ENCODE data around the gene LRP10.

Gene LRP10

GRCh38 chr14:22901799-22902198 lies 30.3 kb downstream of the LRP10 start:
- Histone ChIP-seq H3K18ac (ENCODE audit: low read depth in 1 of 2, low read length in 2 of 2) (no peak overlapping the region), H2BK5ac (ENCODE audit: low read depth, low read length, poor library complexity, severe bottlenecking) (no peak overlapping the region), H2AFZ (ENCODE audit: low read depth, low read length) (no peak overlapping the region), H3K14ac (ENCODE audit: low read length in 2 of 2) (no peak overlapping the region), H3K9me3 (ENCODE audit: control insufficient read depth, low read length) (no peaks in the 10 kb centered on the region), H3K27me3 (ENCODE audit: control insufficient read depth in 1 of 2, insufficient read depth in 1 of 2, low read length in 2 of 2) (no peaks in the 10 kb centered on the region), H4K8ac (ENCODE audit: low read length) (no peak overlapping the region), H3K4ac (ENCODE audit: low read depth in 1 of 2, low read length in 2 of 2) (no peak overlapping the region), H2BK12ac (ENCODE audit: low read length in 2 of 2) (no peak overlapping the region), H2BK15ac (ENCODE audit: low read depth, poor library complexity, severe bottlenecking) (no peak overlapping the region), H2BK120ac (ENCODE audit: low read depth, low read length) (no peak overlapping the region), H2AK5ac (ENCODE audit: low read length, severe bottlenecking) (no peak overlapping the region), H4K91ac (ENCODE audit: low read length) (no peak overlapping the region), H3K79me1 (replicated peaks; ENCODE audit: low read length, poor library complexity, severe bottlenecking) (peaks cover 8% of the 10 kb centered on the region), H3K9ac (ENCODE audit: low read length) (no peak overlapping the region), H3K23ac (ENCODE audit: low read length in 2 of 2) (no peak overlapping the region), H3K27ac (ENCODE audit: low read length, poor library complexity, severe bottlenecking) (no peak overlapping the region), H3K36me3 (ENCODE audit: control insufficient read depth in 1 of 2, insufficient read depth in 2 of 2, low read depth in 1 of 2, low read length in 2 of 2) (peaks cover 50 to 63% of the 10 kb centered on the region in 2 experiments), H3K4me2 (ENCODE audit: low read length, poor library complexity, severe bottlenecking) (no peak overlapping the region), H3K4me3 (ENCODE audit: insufficient read depth in 1 of 2, low read depth in 1 of 2, low read length in 2 of 2) (no peak overlapping the region), H3K4me1 (ENCODE audit: control insufficient read depth, insufficient read depth, low read depth, low read length) (no peaks in the 10 kb centered on the region)
- 96% methylated on average over 7 of the region's 7 CpGs for WGBS
- no peak for DNase-seq

- H3K14ac ChIP-seq (ENCODE audit: low read length in 2 of 2) = no peak overlapping the region
- no peak overlapping the region for H2BK120ac ChIP-seq (ENCODE audit: low read depth, low read length)
- no peaks in the 10 kb centered on the region for H3K4me1 ChIP-seq (ENCODE audit: control insufficient read depth, insufficient read depth, low read depth, low read length)
- H3K4me2 ChIP-seq (ENCODE audit: low read length, poor library complexity, severe bottlenecking) = no peak overlapping the region
- H2AFZ ChIP-seq (ENCODE audit: low read depth, low read length) = no peak overlapping the region
- 96% methylated on average over 2 of the region's 2 CpGs for WGBS
- peaks cover 13% of the 10 kb centered on the region for H3K79me1 ChIP-seq (replicated peaks; ENCODE audit: low read length, poor library complexity, severe bottlenecking)
- DNase-seq = no peak
- H3K23ac ChIP-seq (ENCODE audit: low read length in 2 of 2) = no peak overlapping the region
- H3K36me3 ChIP-seq (ENCODE audit: control insufficient read depth in 1 of 2, insufficient read depth in 2 of 2, low read depth in 1 of 2, low read length in 2 of 2) = peaks cover 62 to 81% of the 10 kb centered on the region in 2 experiments
- H4K91ac ChIP-seq (ENCODE audit: low read length) = no peak overlapping the region
- H3K9ac ChIP-seq (ENCODE audit: low read length) = no peak overlapping the region
- H2BK5ac ChIP-seq (ENCODE audit: low read depth, low read length, poor library complexity, severe bottlenecking) = no peak overlapping the region
- no peaks in the 10 kb centered on the region for H3K27me3 ChIP-seq (ENCODE audit: control insufficient read depth in 1 of 2, insufficient read depth in 1 of 2, low read length in 2 of 2)
- H3K27ac ChIP-seq (ENCODE audit: low read length, poor library complexity, severe bottlenecking) = no peak overlapping the region
- no peak overlapping the region for H4K8ac ChIP-seq (ENCODE audit: low read length)
- H2BK15ac ChIP-seq (ENCODE audit: low read depth, poor library complexity, severe bottlenecking) = no peak overlapping the region
- no peak overlapping the region for H2BK12ac ChIP-seq (ENCODE audit: low read length in 2 of 2)
- H2AK5ac ChIP-seq (ENCODE audit: low read length, severe bottlenecking) = no peak overlapping the region
- no peak overlapping the region for H3K4ac ChIP-seq (ENCODE audit: low read depth in 1 of 2, low read length in 2 of 2)
- H3K9me3 ChIP-seq (ENCODE audit: control insufficient read depth, low read length) = no peaks in the 10 kb centered on the region
- no peak overlapping the region for H3K4me3 ChIP-seq (ENCODE audit: insufficient read depth in 1 of 2, low read depth in 1 of 2, low read length in 2 of 2)
- no peak overlapping the region for H3K18ac ChIP-seq (ENCODE audit: low read depth in 1 of 2, low read length in 2 of 2)
These were observed 32.2 kb downstream of the LRP10 start for GRCh38 chr14:22903742-22904087.

- H3K23ac ChIP-seq (ENCODE audit: low read length in 2 of 2) = no peak overlapping the region
- H3K27ac ChIP-seq (ENCODE audit: low read length, poor library complexity, severe bottlenecking) = no peak overlapping the region
- H2AK5ac ChIP-seq (ENCODE audit: low read length, severe bottlenecking) = no peak overlapping the region
- H2BK12ac ChIP-seq (ENCODE audit: low read length in 2 of 2) = no peak overlapping the region
- no peak overlapping the region for H3K14ac ChIP-seq (ENCODE audit: low read length in 2 of 2)
- H3K18ac ChIP-seq (ENCODE audit: low read depth in 1 of 2, low read length in 2 of 2) = no peak overlapping the region
- H2AFZ ChIP-seq (ENCODE audit: low read depth, low read length) = no peak overlapping the region
- no peaks in the 10 kb centered on the region for H3K9me3 ChIP-seq (ENCODE audit: control insufficient read depth, low read length)
- no peak overlapping the region for H4K91ac ChIP-seq (ENCODE audit: low read length)
- peaks cover 15% of the 10 kb centered on the region for H3K79me1 ChIP-seq (replicated peaks; ENCODE audit: low read length, poor library complexity, severe bottlenecking)
- no peak overlapping the region for H3K4me2 ChIP-seq (ENCODE audit: low read length, poor library complexity, severe bottlenecking)
- no peak overlapping the region for H2BK120ac ChIP-seq (ENCODE audit: low read depth, low read length)
- DNase-seq = no peak
- no peak overlapping the region for H3K4me3 ChIP-seq (ENCODE audit: insufficient read depth in 1 of 2, low read depth in 1 of 2, low read length in 2 of 2)
- H3K9ac ChIP-seq (ENCODE audit: low read length) = no peak overlapping the region
- no peak overlapping the region for H2BK15ac ChIP-seq (ENCODE audit: low read depth, poor library complexity, severe bottlenecking)
- H3K36me3 ChIP-seq (ENCODE audit: control insufficient read depth in 1 of 2, insufficient read depth in 2 of 2, low read depth in 1 of 2, low read length in 2 of 2) = peaks cover 74 to 85% of the 10 kb centered on the region in 2 experiments
- WGBS = 95% methylated on average over 4 of the region's 4 CpGs
- no peak overlapping the region for H2BK5ac ChIP-seq (ENCODE audit: low read depth, low read length, poor library complexity, severe bottlenecking)
- no peaks in the 10 kb centered on the region for H3K27me3 ChIP-seq (ENCODE audit: control insufficient read depth in 1 of 2, insufficient read depth in 1 of 2, low read length in 2 of 2)
- H3K4me1 ChIP-seq (ENCODE audit: control insufficient read depth, insufficient read depth, low read depth, low read length) = no peaks in the 10 kb centered on the region
- no peak overlapping the region for H4K8ac ChIP-seq (ENCODE audit: low read length)
- H3K4ac ChIP-seq (ENCODE audit: low read depth in 1 of 2, low read length in 2 of 2) = no peak overlapping the region
These were observed 34.1 kb downstream of the LRP10 start for GRCh38 chr14:22905627-22906026.

GRCh38 chr14:22906073-22906472 lies 34.5 kb downstream of the LRP10 start:
- Histone ChIP-seq H3K4ac (ENCODE audit: low read depth in 1 of 2, low read length in 2 of 2) (no peak overlapping the region), H3K23ac (ENCODE audit: low read length in 2 of 2) (no peak overlapping the region), H3K4me2 (ENCODE audit: low read length, poor library complexity, severe bottlenecking) (no peak overlapping the region), H3K14ac (ENCODE audit: low read length in 2 of 2) (no peak overlapping the region), H4K91ac (ENCODE audit: low read length) (no peak overlapping the region), H3K27ac (ENCODE audit: low read length, poor library complexity, severe bottlenecking) (no peak overlapping the region), H3K36me3 (ENCODE audit: control insufficient read depth in 1 of 2, insufficient read depth in 2 of 2, low read depth in 1 of 2, low read length in 2 of 2) (peaks cover 70 to 84% of the 10 kb centered on the region in 2 experiments), H4K8ac (ENCODE audit: low read length) (no peak overlapping the region), H2AFZ (ENCODE audit: low read depth, low read length) (no peak overlapping the region), H3K9ac (ENCODE audit: low read length) (no peak overlapping the region), H2BK12ac (ENCODE audit: low read length in 2 of 2) (no peak overlapping the region), H3K18ac (ENCODE audit: low read depth in 1 of 2, low read length in 2 of 2) (no peak overlapping the region), H2BK5ac (ENCODE audit: low read depth, low read length, poor library complexity, severe bottlenecking) (no peak overlapping the region), H2BK120ac (ENCODE audit: low read depth, low read length) (no peak overlapping the region), H2BK15ac (ENCODE audit: low read depth, poor library complexity, severe bottlenecking) (no peak overlapping the region), H3K79me1 (replicated peaks; ENCODE audit: low read length, poor library complexity, severe bottlenecking) (peaks cover 15% of the 10 kb centered on the region), H3K27me3 (ENCODE audit: control insufficient read depth in 1 of 2, insufficient read depth in 1 of 2, low read length in 2 of 2) (no peaks in the 10 kb centered on the region), H2AK5ac (ENCODE audit: low read length, severe bottlenecking) (no peak overlapping the region), H3K4me3 (ENCODE audit: insufficient read depth in 1 of 2, low read depth in 1 of 2, low read length in 2 of 2) (no peak overlapping the region), H3K4me1 (ENCODE audit: control insufficient read depth, insufficient read depth, low read depth, low read length) (no peaks in the 10 kb centered on the region), H3K9me3 (ENCODE audit: control insufficient read depth, low read length) (no peaks in the 10 kb centered on the region)
- WGBS = 98% methylated on average over 20 of the region's 20 CpGs
- DNase-seq = no peak
